HCT116 (cell line): ENCODE measurements around the gene CGB5. TPM values are rescaled to one million over a fixed set of nuclear protein-coding genes. Genes with fewer than 3 reads are reported as not detected.

Source experiments
- ATAC-seq: fragments of 200-7000 bp; cut with Tn5 transposase; 2 replicates; pipeline ENCODE4 v1.9.1; 2020; ENCODE audit warnings: mild to moderate bottlenecking, moderate library complexity
- BruUV-seq: library from RNA; stranded (reverse); fragments of 400-500 nt; replicated peaks from 2 replicates; lab custom pipeline; 2021; lab: Mats Ljungman, UMichigan
- CTCF ChIA-PET: fragments of 300-600 bp; sonication (Branson Sonifier 250); formaldehyde crosslinking; loops from one replicate; lab custom pipeline; 2021; ENCODE audit warnings: antibody characterized with exemption; lab: Charles Lee
- POLR2A ChIA-PET: fragments of 300-600, 350-600 bp; sonication (Branson Sonifier 250); formaldehyde crosslinking; loops from one replicate; lab custom pipeline; 2021; ENCODE audit warnings: antibody characterized with exemption; lab: Charles Lee
- RAD21 ChIA-PET, 2 experiments: fragments of 300-600 bp; sonication (Branson Sonifier 250); formaldehyde crosslinking; loops; one replicate each; lab custom pipeline; 2023; ENCODE audit warnings: low total read pairs in 2 of 2; ENCODE audit not compliant: uncharacterized antibody in 2 of 2, unreplicated experiment in 2 of 2, low non-redundant PET in 1 of 2; lab: Charles Lee
- DNase-seq: peaks from one replicate; pipeline ENCODE4 v3.0.0-alpha.2; 2010; ENCODE audit warnings: low read depth, low spot score
- H2AFZ ChIP-seq: fragments of 200-600 bp; shearing (Covaris generic), sonication (generic); 2 replicates; pipeline ENCODE4 v1.6.1; 2017; ENCODE audit warnings: low read depth, mixed run types, mixed read lengths, antibody characterized with exemption, low read length; ENCODE audit not compliant: poor library complexity, severe bottlenecking
- H3K27ac ChIP-seq: 2 replicates; pipeline ENCODE4 v1.5.1; 2012; ENCODE audit warnings: low read depth, low read length
- H3K27me3 ChIP-seq: fragments of 200-600 bp; sonication (generic); 2 replicates; pipeline ENCODE4 v1.6.1; 2016; ENCODE audit warnings: mixed run types, low read length, mixed read lengths; ENCODE audit not compliant: insufficient read depth
- H3K36me3 ChIP-seq, 2 experiments: fragments of 200-500 bp in 1 of 2; fragments of 200-600 bp in 1 of 2; sonication (Bioruptor generic) in 1 of 2; sonication (generic) in 1 of 2; 2 replicates each; pipeline versions ENCODE4 v1.5.1 to v1.6.1; 2014 to 2016; ENCODE audit warnings: low read length in 2 of 2, inconsistent platforms in 1 of 2, mixed read lengths in 1 of 2, mixed run types in 1 of 2; ENCODE audit not compliant: insufficient read depth in 2 of 2, control insufficient read depth in 1 of 2
- H3K4me1 ChIP-seq, 2 experiments: fragments of 200-600 bp in 1 of 2; sonication (generic) in 1 of 2; 2 replicates each; pipeline versions ENCODE4 v1.5.1 to v1.6.1; 2012 to 2017; ENCODE audit warnings: low read length in 2 of 2, inconsistent platforms in 1 of 2, mild to moderate bottlenecking in 1 of 2, mixed read lengths in 1 of 2, mixed run types in 1 of 2, moderate library complexity in 1 of 2; ENCODE audit not compliant: insufficient read depth in 2 of 2, control insufficient read depth in 1 of 2
- H3K4me2 ChIP-seq: fragments of 200-600 bp; sonication (generic); 2 replicates; pipeline ENCODE4 v1.6.1; 2017; ENCODE audit warnings: mixed run types, low read length, mixed read lengths
- H3K4me3 ChIP-seq, 2 experiments: fragments of 200-600 bp in 1 of 2; sonication (generic) in 1 of 2; replicated peaks in 1 of 2; 2 replicates each; pipeline ENCODE4 v1.5.1; 2011 to 2016; ENCODE audit warnings: low read length in 2 of 2, control low read depth in 1 of 2, low read depth in 1 of 2, mild to moderate bottlenecking in 1 of 2, mixed read lengths in 1 of 2, mixed run types in 1 of 2
- H3K79me2 ChIP-seq: fragments of 200-600 bp; sonication (generic); 2 replicates; pipeline ENCODE4 v1.6.1; 2017; ENCODE audit warnings: mild to moderate bottlenecking, mixed run types, low read length, moderate library complexity, mixed read lengths; ENCODE audit not compliant: insufficient read depth
- H3K9ac ChIP-seq: fragments of 200-600 bp; sonication (generic); 2 replicates; pipeline ENCODE4 v1.6.1; 2016; ENCODE audit warnings: low read length, mixed read lengths
- H3K9me2 ChIP-seq: fragments of 200-600 bp; sonication (generic), shearing (Covaris generic); 2 replicates; pipeline ENCODE4 v1.6.1; 2017; ENCODE audit warnings: mixed run types, mild to moderate bottlenecking, moderate library complexity; ENCODE audit not compliant: insufficient read depth
- H3K9me3 ChIP-seq, 2 experiments: fragments of 200-500 bp in 1 of 2; fragments of 200-600 bp in 1 of 2; sonication (Bioruptor generic) in 1 of 2; sonication (generic) in 1 of 2; 2 replicates each; pipeline ENCODE4 v1.6.1; 2014 to 2017; ENCODE audit warnings: low read length in 2 of 2, mixed read lengths in 2 of 2, inconsistent platforms in 1 of 2, low read depth in 1 of 2, mild to moderate bottlenecking in 1 of 2, mixed run types in 1 of 2, moderate library complexity in 1 of 2; ENCODE audit not compliant: control insufficient read depth in 1 of 2, insufficient read depth in 1 of 2
- H4K20me1 ChIP-seq: fragments of 200-600 bp; sonication (generic), shearing (Covaris generic); 2 replicates; pipeline ENCODE4 v1.6.1; 2017; ENCODE audit warnings: mixed run types, mild to moderate bottlenecking, moderate library complexity; ENCODE audit not compliant: insufficient read depth
- ATF3 ChIP-seq: IDR thresholded peaks from 2 replicates; pipeline ENCODE4 v1.6.1; 2012
- CBX3 ChIP-seq: IDR thresholded peaks from 2 replicates; pipeline ENCODE4 v1.6.1; 2012; ENCODE audit warnings: low read depth
- ELF1 ChIP-seq: IDR thresholded peaks from 2 replicates; pipeline ENCODE4 v1.6.1; 2012; ENCODE audit warnings: low read depth, borderline replicate concordance
- EZH2 ChIP-seq: fragments of 200-600 bp; sonication (generic); IDR thresholded peaks from 2 replicates; pipeline ENCODE4 v1.6.1; 2017; ENCODE audit warnings: antibody characterized with exemption, mixed run types
- EZH2phosphoT487 ChIP-seq: fragments of 200-600 bp; IDR thresholded peaks from 2 replicates; pipeline ENCODE4 v1.6.1; 2018; ENCODE audit warnings: antibody characterized with exemption, borderline replicate concordance
- JUND ChIP-seq: IDR thresholded peaks from 2 replicates; pipeline ENCODE4 v1.6.1; 2012
- POLR2AphosphoS5 ChIP-seq: IDR thresholded peaks from 2 replicates; pipeline ENCODE4 v1.6.1; 2011; ENCODE audit warnings: mild to moderate bottlenecking, low read depth, low read length, moderate library complexity
- SP1 ChIP-seq: IDR thresholded peaks from 2 replicates; pipeline ENCODE4 v1.6.1; 2012; ENCODE audit warnings: low read depth
- SRF ChIP-seq: IDR thresholded peaks from 2 replicates; pipeline ENCODE4 v1.6.1; 2012; ENCODE audit warnings: low read depth
- ZFX ChIP-seq: fragments of 450-650 bp; IDR thresholded peaks from 2 replicates; pipeline ENCODE4 v1.6.1; 2017
- ZNF274 ChIP-seq: fragments of 200-500 bp; sonication (Bioruptor generic); IDR thresholded peaks from 2 replicates; pipeline ENCODE4 v1.6.1; 2014; ENCODE audit warnings: mild to moderate bottlenecking, low read depth, low read length, inconsistent platforms
- intact Hi-C: fragments of 100-400 bp; cut with micrococcal nuclease; formaldehyde crosslinking; loops from 2 replicates; pipeline ENCODE4 v1.10.0; 2022
- total RNA-seq: library from RNA; stranded (reverse); gene quantifications from one replicate; pipeline ENCODE4 v1.2.1, GENCODE V29; 2021; ENCODE audit not compliant: unreplicated experiment

Gene CGB5
- total RNA-seq, 1 experiment from 2014 or later, result not detected

- Histone ChIP-seq H3K4me2 (no peak overlapping the region), H4K20me1 (no peaks in the 10 kb centered on the region), H3K9ac (no peak overlapping the region), H3K79me2 (no peaks in the 10 kb centered on the region), H3K36me3 (peaks cover 31 to 34% of the 10 kb centered on the region in 2 experiments), H3K4me3 (no peak overlapping the region), H3K27ac (no peak overlapping the region), H2AFZ (no peak overlapping the region), H3K9me3 (no peaks in the 10 kb centered on the region), H3K4me1 (peaks cover 7 to 29% of the 10 kb centered on the region in 2 experiments), H3K9me2 (no peaks in the 10 kb centered on the region), H3K27me3 (no peaks in the 10 kb centered on the region)
- POLR2A ChIA-PET, result no interaction called here
- BruUV-seq, result no TSS peak
- ATAC-seq (no peak), DNase-seq (no peak)
- RAD21 ChIA-PET, result no interaction called here
- intact Hi-C loops, result no loop called here
- CTCF ChIA-PET, result no interaction called here
- no peak for TF ChIP-seq EZH2phosphoT487
- no peak for TF ChIP-seq EZH2
- TF ChIP-seq JUND, result no peak
- TF ChIP-seq ELF1, result no peak
Measured at GRCh38 chr19:49014870-49015255, 28.8 kb upstream of the CGB5 start.

- no peaks in the 10 kb centered on the region for H3K27me3 ChIP-seq
- CTCF ChIA-PET, result no interaction called here
- DNase-seq (no peak), ATAC-seq (no peak)
- no TSS peak for BruUV-seq
- no peaks in the 10 kb centered on the region for H3K9me3 ChIP-seq
- RAD21 ChIA-PET, result no interaction called here
- H3K4me2 ChIP-seq, result no peak overlapping the region
- POLR2A ChIA-PET, result no interaction called here
- TF ChIP-seq CBX3 (no peak), SRF (no peak), ATF3 (no peak), POLR2AphosphoS5 (no peak), SP1 (no peak), ZFX (no peak), ZNF274 (no peak)
- H2AFZ ChIP-seq, result no peak overlapping the region
- H4K20me1 ChIP-seq, result no peaks in the 10 kb centered on the region
- H3K79me2 ChIP-seq, result no peaks in the 10 kb centered on the region
- H3K9me2 ChIP-seq, result no peaks in the 10 kb centered on the region
- no peak overlapping the region for H3K9ac ChIP-seq
- H3K36me3 ChIP-seq, result peaks cover 18 to 21% of the 10 kb centered on the region in 2 experiments
- H3K4me3 ChIP-seq, result no peak overlapping the region
- intact Hi-C loops, result no loop called here
- H3K4me1 ChIP-seq, result peaks cover 21 to 43% of the 10 kb centered on the region in 2 experiments
- no peak overlapping the region for H3K27ac ChIP-seq
Measured at GRCh38 chr19:49016067-49016839, 27.4 kb upstream of the CGB5 start.
